HG02884 (cell line): ENCODE measurements around the gene PARP9.
A peak's percentile ranks its signal among the peaks of the same experiment; 100 is the strongest.

Experiments
- ATAC-seq: cut with Tn5 transposase; IDR thresholded peaks from one replicate; pipeline ENCODE4 v1.9.1; 2021; ENCODE audit warnings: mild to moderate bottlenecking, moderate library complexity; ENCODE audit not compliant: unreplicated experiment

PARP9 gene

GRCh38 chr3:122564155-122564912, at the start of gene PARP9, which contains the start of gene DTX3L:
PARP9 (minus strand) TSS chr3:122564300; CDS start chr3:122559620, 4,680 bp downstream.
DTX3L (plus strand) TSS chr3:122564338; CDS start chr3:122564427, 89 bp downstream.
- peak; percentile 71 for ATAC-seq

GRCh38 chr3:122612696-122613095, 48.6 kb upstream of the PARP9 start:
- no peak for ATAC-seq

- peak; percentile 94 for ATAC-seq
These were observed 45.9 kb upstream of the PARP9 start for GRCh38 chr3:122609798-122610559.

GRCh38 chr3:122608916-122609315, 44.8 kb upstream of the PARP9 start:
- no peak for ATAC-seq

- no peak for ATAC-seq
These were observed 42.2 kb upstream of the PARP9 start for GRCh38 chr3:122606330-122606729.

GRCh38 chr3:122603056-122603455, 39.0 kb upstream of the PARP9 start:
- no peak for ATAC-seq

- no peak for ATAC-seq
These were observed 38.1 kb upstream of the PARP9 start for GRCh38 chr3:122602011-122602710.

GRCh38 chr3:122598556-122598955, 34.5 kb upstream of the PARP9 start:
- no peak for ATAC-seq

GRCh38 chr3:122598151-122598550, 34.1 kb upstream of the PARP9 start:
- no peak for ATAC-seq

- no peak for ATAC-seq
These were observed 29.9 kb upstream of the PARP9 start for GRCh38 chr3:122594025-122594424.

- no peak for ATAC-seq
These were observed 26.5 kb upstream of the PARP9 start for GRCh38 chr3:122590610-122591009.

GRCh38 chr3:122589297-122589696, 25.2 kb upstream of the PARP9 start:
- ATAC-seq = peak; percentile 77

GRCh38 chr3:122587572-122587971, 23.5 kb upstream of the PARP9 start:
- ATAC-seq = no peak

GRCh38 chr3:122586773-122587485, 22.8 kb upstream of the PARP9 start:
- ATAC-seq = no peak

- ATAC-seq = no peak
These were observed 22.0 kb upstream of the PARP9 start for GRCh38 chr3:122586098-122586497.

- ATAC-seq = no peak
These were observed 18.3 kb upstream of the PARP9 start for GRCh38 chr3:122582390-122582789.

- no peak for ATAC-seq
These were observed 17.5 kb upstream of the PARP9 start for GRCh38 chr3:122581622-122582021.

GRCh38 chr3:122580470-122580869, 16.4 kb upstream of the PARP9 start:
- no peak for ATAC-seq

- ATAC-seq = no peak
These were observed 14.1 kb upstream of the PARP9 start for GRCh38 chr3:122578069-122578740.

- ATAC-seq = no peak
These were observed 13.4 kb upstream of the PARP9 start, which contains the start of gene PARP15 for GRCh38 chr3:122577409-122578031. PARP15 (plus strand) TSS chr3:122577650; CDS start chr3:122577668, 18 bp downstream.
